Glutamatergic neuron (in vitro differentiated cells): ENCODE data around the gene TMC6. TPM values are rescaled to one million over a fixed set of nuclear protein-coding genes. Genes with fewer than 3 reads are reported as not detected.

ENCODE experiments used
- DNase-seq: peaks from one replicate; pipeline ENCODE4 v3.0.0; 2022
- H3K27ac Mint-ChIP-seq: one replicate; pipeline ENCODE4 v1.8.0; 2020; ENCODE audit warnings: mild to moderate bottlenecking, mixed read lengths, inconsistent platforms; ENCODE audit not compliant: unreplicated experiment
- H3K27me3 Mint-ChIP-seq: one replicate; pipeline ENCODE4 v1.8.0; 2020; ENCODE audit warnings: mild to moderate bottlenecking, moderate library complexity, mixed read lengths, inconsistent platforms; ENCODE audit not compliant: unreplicated experiment
- H3K36me3 Mint-ChIP-seq: one replicate; pipeline ENCODE4 v1.8.0; 2020; ENCODE audit warnings: mild to moderate bottlenecking, mixed read lengths, inconsistent platforms; ENCODE audit not compliant: unreplicated experiment
- H3K4me1 Mint-ChIP-seq: one replicate; pipeline ENCODE4 v1.8.0; 2020; ENCODE audit warnings: mild to moderate bottlenecking, low read depth, mixed read lengths, inconsistent platforms; ENCODE audit not compliant: unreplicated experiment
- H3K4me3 Mint-ChIP-seq: one replicate; pipeline ENCODE4 v1.8.0; 2020; ENCODE audit warnings: mild to moderate bottlenecking, mixed read lengths, inconsistent platforms; ENCODE audit not compliant: unreplicated experiment
- H3K9me3 Mint-ChIP-seq: one replicate; pipeline ENCODE4 v1.8.0; 2020; ENCODE audit warnings: mild to moderate bottlenecking, moderate library complexity, mixed read lengths, inconsistent platforms; ENCODE audit not compliant: unreplicated experiment
- total RNA-seq: library from RNA; stranded (reverse); fragmentation: NEBNext Ultra II Directional; extraction: Animal tissue kit (Norgen Biotek cat#: 25700); gene quantifications from one replicate; pipeline ENCODE4 v1.2.1, GENCODE V29; 2021; ENCODE audit not compliant: unreplicated experiment
- TF ChIP-seq, protein P1 (sequence below): fragments of 200-600 bp; sonication (generic); IDR thresholded peaks from one replicate; pipeline ENCODE4 v1.5.0; 2021; ENCODE audit not compliant: partially characterized antibody, unreplicated experiment

The TMC6 gene
- total RNA-seq, 1 donor from 2014 or later, result 1.1 TPM

GRCh38 chr17:78125976-78126894, 2.3 kb downstream of the TMC6 start:
- Mint-ChIP-seq H3K9me3 (peaks cover 4% of the 10 kb centered on the region), H3K36me3 (no peaks in the 10 kb centered on the region), H3K27me3 (peaks cover 15% of the 10 kb centered on the region), H3K4me3 (no peak overlapping the region), H3K27ac (no peak overlapping the region), H3K4me1 (no peaks in the 10 kb centered on the region)
- TF ChIP-seq, protein P1, sequence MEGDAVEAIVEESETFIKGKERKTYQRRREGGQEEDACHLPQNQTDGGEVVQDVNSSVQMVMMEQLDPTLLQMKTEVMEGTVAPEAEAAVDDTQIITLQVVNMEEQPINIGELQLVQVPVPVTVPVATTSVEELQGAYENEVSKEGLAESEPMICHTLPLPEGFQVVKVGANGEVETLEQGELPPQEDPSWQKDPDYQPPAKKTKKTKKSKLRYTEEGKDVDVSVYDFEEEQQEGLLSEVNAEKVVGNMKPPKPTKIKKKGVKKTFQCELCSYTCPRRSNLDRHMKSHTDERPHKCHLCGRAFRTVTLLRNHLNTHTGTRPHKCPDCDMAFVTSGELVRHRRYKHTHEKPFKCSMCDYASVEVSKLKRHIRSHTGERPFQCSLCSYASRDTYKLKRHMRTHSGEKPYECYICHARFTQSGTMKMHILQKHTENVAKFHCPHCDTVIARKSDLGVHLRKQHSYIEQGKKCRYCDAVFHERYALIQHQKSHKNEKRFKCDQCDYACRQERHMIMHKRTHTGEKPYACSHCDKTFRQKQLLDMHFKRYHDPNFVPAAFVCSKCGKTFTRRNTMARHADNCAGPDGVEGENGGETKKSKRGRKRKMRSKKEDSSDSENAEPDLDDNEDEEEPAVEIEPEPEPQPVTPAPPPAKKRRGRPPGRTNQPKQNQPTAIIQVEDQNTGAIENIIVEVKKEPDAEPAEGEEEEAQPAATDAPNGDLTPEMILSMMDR, result no peak
- DNase-seq, result no peak

DNA sequence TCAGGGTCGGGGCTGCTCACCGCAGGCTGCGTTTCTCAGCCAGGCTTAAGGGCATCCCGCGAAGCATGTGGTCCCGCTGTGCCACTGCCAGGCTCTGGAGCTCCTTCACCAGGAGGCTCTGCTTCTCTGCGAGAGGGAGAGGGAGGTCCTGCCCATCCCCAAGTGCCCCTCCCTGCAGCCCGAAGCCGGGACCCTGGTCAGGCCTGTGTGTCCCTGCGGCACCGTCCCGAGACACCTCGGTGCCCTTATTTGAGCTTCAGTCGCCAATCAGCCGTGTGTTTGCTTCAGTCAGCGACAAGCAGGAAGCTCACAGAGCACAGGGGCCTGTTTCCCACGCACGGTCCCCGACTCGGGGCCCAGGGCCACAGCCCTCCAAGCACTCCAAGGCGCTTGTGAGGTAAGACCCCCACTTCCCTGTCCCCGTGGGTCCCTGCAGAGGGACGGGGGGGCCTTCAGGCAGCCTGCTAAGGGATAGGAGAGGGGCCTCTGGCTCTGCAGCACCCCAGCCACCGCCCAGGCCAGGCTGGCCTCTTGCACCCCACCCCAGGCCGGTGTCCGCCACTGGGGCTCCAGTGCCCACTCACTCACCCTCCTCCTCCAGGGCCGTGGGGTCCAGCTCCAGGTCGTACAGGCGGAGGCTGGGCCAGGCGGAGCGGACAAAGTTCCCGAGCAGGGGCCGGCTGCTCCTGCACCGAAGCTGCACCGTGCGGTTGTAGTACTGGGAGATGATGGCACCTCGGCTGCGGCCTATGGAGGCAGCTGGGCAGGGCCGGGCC, 3.2 kb downstream of the TMC6 start:
- peaks cover 4% of the 10 kb centered on the region for H3K9me3 Mint-ChIP-seq
- H3K27ac Mint-ChIP-seq, result no peak overlapping the region
- no peaks in the 10 kb centered on the region for H3K36me3 Mint-ChIP-seq
- DNase-seq, result no peak
- H3K4me3 Mint-ChIP-seq, result no peak overlapping the region
- TF ChIP-seq, protein P1, result no peak
- no peaks in the 10 kb centered on the region for H3K4me1 Mint-ChIP-seq
- H3K27me3 Mint-ChIP-seq, result peaks cover 15% of the 10 kb centered on the region

DNA sequence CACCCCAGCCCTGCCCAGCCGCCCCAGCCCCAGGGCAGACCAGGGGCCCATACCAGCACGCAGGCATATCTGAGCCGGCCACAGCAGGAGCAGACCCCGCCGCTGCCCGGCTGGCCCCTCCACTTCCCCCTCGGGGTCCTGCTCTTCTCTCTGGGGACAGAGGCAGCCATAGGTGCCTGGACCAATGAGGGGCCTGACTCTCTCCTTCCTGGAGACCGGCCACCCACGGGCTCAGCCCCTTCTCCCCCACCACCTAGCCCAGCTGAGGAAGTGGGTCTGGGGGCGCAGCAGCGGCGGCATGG, 3.8 kb downstream of the TMC6 start:
- Mint-ChIP-seq H3K27me3 (peaks cover 12% of the 10 kb centered on the region), H3K27ac (no peak overlapping the region)

GRCh38 chr17:78124081-78124835, 4.3 kb downstream of the TMC6 start:
- Mint-ChIP-seq H3K4me3 (no peak overlapping the region), H3K36me3 (no peaks in the 10 kb centered on the region), H3K4me1 (no peaks in the 10 kb centered on the region), H3K27me3 (peaks cover 9% of the 10 kb centered on the region), H3K9me3 (peaks cover 4% of the 10 kb centered on the region), H3K27ac (no peak overlapping the region)
- DNase-seq, result peak; percentile 21
- TF ChIP-seq, protein P1, result no peak

More for the DNA sequence above, 3.8 kb downstream of the TMC6 start:
- peaks cover 4% of the 10 kb centered on the region for H3K9me3 Mint-ChIP-seq
- H3K4me3 Mint-ChIP-seq, result no peak overlapping the region
- no peaks in the 10 kb centered on the region for H3K36me3 Mint-ChIP-seq
- no peak for DNase-seq
- H3K4me1 Mint-ChIP-seq, result no peaks in the 10 kb centered on the region
- TF ChIP-seq, protein P1, result no peak
